RCC 7860 (cell line): ENCODE results near the gene LYPD4.
"Not testable (repeated sequence)": the region's sequence is repeated elsewhere in the genome, so short reads cannot be mapped to it uniquely, and the experiment has no call there.

Experiments
- DNase-seq: peaks from one replicate; pipeline ENCODE4 v3.0.0-alpha.2; 2015; ENCODE audit warnings: low spot score
- FAIRE-seq: peaks from 2 replicates; lab custom pipeline; 2012; peaks lifted over from hg19 to GRCh38; lab: Jason Lieb, UNC

The LYPD4 gene

DNA sequence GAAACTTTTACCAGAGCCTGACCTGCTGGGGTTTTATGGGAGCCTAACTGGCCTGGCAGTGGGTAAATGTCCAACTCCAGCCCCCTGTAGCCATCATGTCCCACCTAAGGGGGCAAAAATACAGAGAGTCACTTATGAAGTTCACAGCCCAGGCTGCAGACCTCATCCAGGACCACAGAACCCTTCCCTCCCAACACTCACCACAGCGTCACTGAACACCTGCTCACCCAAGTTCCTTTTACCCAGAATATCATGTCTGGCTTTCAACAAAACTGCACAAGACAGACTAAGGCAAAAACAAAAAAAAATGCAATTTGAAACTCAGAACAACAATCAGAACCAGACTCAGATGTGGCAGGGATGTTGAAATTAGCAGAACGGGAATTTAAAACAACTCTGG lies 41.7 kb downstream of the LYPD4 start:
- FAIRE-seq (no peak), DNase-seq (no peak)

DNA sequence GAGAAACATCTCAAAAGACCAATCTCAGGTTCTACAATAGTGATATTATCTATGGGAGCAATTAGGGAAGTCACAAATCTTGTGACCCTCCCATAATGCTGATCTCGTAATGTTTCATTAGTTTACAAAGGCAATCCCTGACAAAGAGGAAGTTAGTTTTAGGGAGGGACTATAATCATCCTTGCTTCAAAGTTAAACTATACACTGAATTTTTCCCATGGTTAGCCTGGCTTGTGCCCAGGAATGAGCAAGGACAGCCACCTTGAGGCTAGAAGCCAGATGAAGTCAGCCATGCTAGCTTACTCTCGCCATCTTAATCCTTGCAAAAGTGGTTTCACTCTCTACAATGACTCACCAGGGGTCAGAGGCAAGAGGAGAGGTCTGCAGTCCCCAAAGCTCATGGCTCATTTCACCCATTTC lies 42.7 kb downstream of the LYPD4 start:
- no peak for DNase-seq
- FAIRE-seq = no peak

DNA sequence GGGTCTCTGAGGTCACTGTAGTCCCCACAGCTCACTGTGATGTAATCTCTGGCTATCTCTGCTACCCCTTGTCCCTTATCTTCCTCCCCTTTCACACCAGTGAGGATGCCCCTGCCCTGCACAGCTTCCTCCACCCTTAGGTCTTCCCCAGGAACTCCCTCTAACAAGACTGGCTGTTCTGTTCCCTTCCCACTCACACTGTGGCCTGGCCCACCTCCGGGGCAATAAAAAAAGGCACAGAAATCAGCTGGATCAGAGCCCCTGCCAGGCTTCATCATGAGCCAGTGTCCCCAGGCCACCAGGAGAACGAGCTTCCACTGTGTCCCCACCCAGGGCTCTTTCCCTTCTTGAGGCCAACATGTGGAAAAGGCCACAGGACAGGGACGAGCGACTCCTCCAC lies 43.5 kb downstream of the LYPD4 start:
- FAIRE-seq = no peak
- no peak for DNase-seq

DNA sequence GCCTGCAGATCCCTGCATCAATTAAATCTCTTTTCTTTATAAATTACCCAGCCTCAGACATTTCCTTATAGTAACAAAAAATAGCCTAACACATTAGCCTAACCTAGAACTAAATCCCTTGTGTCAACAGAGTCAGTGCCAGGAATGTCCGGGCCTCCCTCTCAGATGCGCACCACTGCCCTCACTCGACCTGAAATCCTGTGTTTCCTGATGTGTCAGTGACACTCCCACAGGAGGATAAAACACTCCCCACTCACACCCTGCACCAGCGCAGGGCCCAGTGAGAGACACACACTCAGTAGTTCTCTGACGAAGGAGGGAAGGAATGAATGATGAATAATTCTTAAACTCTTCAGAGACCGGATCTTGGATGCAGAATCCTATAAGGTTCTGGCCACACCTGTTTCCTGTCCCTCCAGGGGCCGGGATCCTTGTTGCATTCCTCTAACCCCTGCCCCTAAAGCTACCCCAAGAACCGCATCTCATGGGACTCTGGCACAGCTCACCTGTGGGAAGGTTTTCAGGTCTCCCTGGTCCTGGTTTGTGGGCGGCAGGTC lies 45.0 kb downstream of the LYPD4 start:
- DNase-seq (peak; percentile 56), FAIRE-seq (peak; percentile 4)

DNA sequence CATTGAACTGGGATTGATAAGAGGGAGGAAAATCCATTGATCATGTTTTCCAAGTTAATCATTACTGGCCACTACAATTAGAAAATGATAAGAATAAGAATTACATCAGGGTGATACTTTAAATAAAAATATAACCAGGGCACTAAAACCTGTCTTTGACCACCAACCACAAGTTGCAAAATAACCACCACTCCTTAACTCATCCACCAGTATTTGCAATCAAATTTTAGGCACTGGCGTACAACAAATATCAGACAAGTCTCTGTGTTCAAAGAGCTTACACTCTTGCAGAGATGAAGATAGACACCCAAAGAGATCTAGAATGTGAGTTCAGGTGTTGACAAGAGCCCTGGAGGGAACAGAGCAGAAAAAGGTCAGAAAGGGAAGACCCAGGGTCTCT lies 47.6 kb downstream of the LYPD4 start:
- FAIRE-seq (no peak), DNase-seq (no peak)

DNA sequence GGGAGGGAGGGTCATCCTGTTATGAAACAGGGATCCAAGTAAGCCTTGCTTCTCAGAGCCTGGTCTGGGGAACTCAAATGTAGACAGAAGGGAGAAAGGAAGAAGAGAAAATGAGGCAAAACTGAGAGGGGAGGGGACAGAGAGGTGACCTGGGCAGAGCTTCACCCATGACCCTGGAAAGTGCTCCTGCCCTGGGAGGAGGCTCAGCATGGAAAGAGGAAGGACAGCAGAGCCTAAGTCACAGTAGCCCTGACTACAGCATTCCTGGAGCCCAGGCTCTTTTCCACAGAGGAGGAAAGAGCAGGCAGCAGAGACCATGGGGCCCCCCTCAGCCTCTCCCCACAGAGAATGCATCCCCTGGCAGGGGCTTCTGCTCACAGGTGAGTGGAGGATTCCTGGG lies 48.1 kb downstream of the LYPD4 start, which contains the start of gene CEACAM3:
Gene CEACAM3, plus strand, starts transcription at position 226 of the 400 bp plus-strand sequence. Its CDS starts 91 bp downstream, at position 317.
- FAIRE-seq = no peak
- DNase-seq = no peak

DNA sequence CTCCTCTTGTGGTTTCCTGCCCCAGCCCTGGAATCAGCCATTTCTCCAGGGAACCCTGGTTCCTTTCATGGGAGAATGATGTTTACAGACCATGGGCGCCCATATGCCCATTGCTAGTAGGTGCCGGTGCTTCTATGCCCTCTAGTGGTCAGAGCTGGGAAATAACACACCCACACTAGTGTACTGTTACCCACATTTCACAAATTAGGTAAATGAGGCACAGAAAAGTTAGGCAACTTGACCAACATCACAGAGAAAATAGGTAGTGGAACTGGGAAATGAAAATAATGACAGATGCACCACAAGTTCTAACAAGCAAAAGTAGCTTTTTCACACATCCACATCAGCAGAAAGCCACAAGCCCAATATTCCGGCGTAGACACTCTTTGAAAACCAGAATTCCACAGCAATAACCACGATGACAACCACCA lies 49.4 kb downstream of the LYPD4 start:
- FAIRE-seq (no peak), DNase-seq (no peak)

DNA sequence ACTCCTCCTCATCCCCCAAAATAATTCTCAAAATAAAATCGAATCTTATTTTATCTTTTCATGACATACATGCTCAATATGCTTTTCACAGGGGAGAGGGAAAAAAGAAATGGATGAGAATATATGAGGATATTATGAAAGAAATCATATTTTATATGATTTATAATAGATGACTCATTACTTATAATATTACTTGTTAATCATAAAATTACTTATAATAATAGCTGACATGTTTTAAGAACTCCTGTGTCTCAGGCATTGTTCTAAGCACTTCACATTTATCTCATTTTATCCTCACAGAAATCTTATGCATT lies 51.1 kb downstream of the LYPD4 start:
- no peak for DNase-seq
- FAIRE-seq = no peak

DNA sequence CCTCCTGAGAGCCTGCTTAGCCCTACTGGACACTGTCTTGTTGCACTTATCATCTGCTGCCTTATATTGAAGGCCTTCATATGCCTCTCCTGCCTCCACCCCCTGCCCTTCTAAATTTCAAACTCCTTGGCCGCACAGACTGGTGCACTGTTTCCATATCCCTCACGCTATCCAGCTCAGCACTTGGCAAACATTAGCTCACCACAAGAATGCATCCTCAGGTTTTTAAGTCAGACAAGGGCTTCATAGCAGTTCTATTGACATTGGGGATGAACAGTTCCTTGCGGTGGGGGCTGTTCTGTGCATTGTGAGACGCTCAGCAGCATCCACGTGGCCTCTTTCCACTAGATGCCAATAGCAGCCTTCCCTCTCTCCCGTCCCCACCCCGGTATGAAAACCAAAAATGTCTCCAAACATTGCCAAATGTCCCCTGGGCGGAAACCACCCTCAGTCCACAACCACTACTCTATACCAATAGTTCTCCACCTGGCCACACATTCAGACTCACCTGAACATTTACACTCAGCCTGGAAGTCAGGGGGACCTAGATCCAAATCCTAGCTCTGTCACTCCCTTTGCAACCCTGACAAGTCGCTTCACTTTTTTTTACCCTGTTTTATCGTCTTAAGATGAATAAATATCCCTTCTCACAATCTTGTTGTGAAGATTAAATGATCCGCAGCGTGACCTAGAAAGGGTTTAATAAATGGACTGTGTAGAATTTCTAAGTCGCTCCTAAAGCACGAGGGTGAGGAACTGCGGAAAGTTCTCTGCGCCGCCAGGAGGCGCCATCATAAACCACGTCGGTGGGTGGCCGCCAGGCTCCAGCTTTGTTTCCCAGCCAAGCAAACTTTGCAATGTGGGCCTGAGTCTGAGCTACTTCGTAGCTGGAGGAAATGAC lies 51.7 kb downstream of the LYPD4 start:
- DNase-seq (no peak), FAIRE-seq (no peak)

DNA sequence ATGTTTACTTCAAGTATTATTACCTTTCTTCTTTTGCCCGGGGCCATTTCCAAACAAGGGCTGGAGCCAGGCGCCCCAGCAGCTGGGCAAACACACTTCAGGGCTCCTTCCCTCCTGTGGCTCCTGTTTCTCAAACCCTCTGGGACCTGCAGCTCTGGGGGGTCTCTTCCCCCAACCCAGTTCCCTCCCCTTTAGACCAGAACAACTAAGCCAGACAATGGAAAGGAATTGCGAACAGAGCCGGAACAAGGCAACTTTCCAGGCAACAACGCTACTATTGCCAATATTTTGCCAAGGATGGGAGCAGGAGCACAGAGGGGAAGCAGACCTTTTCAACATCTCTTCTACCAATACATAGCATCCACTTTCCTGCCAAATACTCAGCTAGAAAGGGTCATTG lies 55.4 kb downstream of the LYPD4 start:
- not testable (repeated sequence) for FAIRE-seq, DNase-seq

DNA sequence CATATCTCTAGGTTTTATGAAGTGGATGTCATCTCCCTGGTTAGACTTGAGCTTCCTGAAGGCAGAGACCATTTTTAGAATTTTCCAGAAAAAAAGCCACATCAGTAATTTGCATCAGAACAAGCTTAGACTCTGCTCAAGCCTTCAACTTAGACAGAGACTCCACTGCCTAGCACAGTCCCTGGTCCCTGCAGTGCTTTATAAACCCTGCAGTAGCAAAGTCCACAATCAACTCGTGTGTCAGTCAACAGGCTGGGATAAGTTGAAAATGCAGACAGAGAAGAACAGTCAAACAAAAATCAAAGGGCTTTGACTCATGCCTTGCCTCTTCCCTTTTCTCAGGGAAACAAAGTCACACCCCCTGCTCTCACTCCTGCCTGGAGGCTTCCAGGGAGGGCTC lies 56.0 kb downstream of the LYPD4 start:
- not testable (repeated sequence) for FAIRE-seq, DNase-seq
